Activated T-cell treated with anti-CD3 and anti-CD28 coated beads, Interleukin-2, amount 50 U/mL, for 24 hours (primary cell): ENCODE results near the gene TMOD3.

Experiments
- DNase-seq: peaks from one replicate; pipeline ENCODE4 v3.0.0-alpha.2; 2020
- H3K27ac Mint-ChIP-seq: 2 replicates; pipeline ENCODE4 v1.8.0; 2020; ENCODE audit warnings: mild to moderate bottlenecking, mixed read lengths
- H3K27me3 Mint-ChIP-seq: 2 replicates; pipeline ENCODE4 v1.8.0; 2020; ENCODE audit warnings: mixed read lengths
- H3K36me3 Mint-ChIP-seq: 2 replicates; pipeline ENCODE4 v1.8.0; 2020; ENCODE audit warnings: low read depth, mixed read lengths
- H3K4me1 Mint-ChIP-seq: 2 replicates; pipeline ENCODE4 v1.8.0; 2020; ENCODE audit warnings: low read depth, mixed read lengths
- H3K4me3 Mint-ChIP-seq: 2 replicates; pipeline ENCODE4 v1.8.0; 2020; ENCODE audit warnings: mild to moderate bottlenecking, moderate library complexity, mixed read lengths
- H3K9me3 Mint-ChIP-seq: 2 replicates; pipeline ENCODE4 v1.8.0; 2020; ENCODE audit warnings: mixed read lengths

Gene TMOD3

GRCh38 chr15:51888593-51889195 lies 59.2 kb downstream of the TMOD3 start:
- Mint-ChIP-seq H3K4me1 (peaks cover 10% of the 10 kb centered on the region), H3K27ac (no peak overlapping the region), H3K36me3 (peaks cover 75% of the 10 kb centered on the region), H3K4me3 (no peak overlapping the region), H3K9me3 (no peaks in the 10 kb centered on the region), H3K27me3 (no peaks in the 10 kb centered on the region)
- DNase-seq = no peak

- Mint-ChIP-seq H3K9me3 (no peaks in the 10 kb centered on the region), H3K4me1 (peaks cover 6% of the 10 kb centered on the region), H3K27ac (no peak overlapping the region), H3K4me3 (no peak overlapping the region), H3K36me3 (peaks cover 75% of the 10 kb centered on the region), H3K27me3 (no peaks in the 10 kb centered on the region)
- no peak for DNase-seq
Measured at GRCh38 chr15:51889486-51889885, 60.0 kb downstream of the TMOD3 start.

- Mint-ChIP-seq H3K36me3 (peaks cover 94% of the 10 kb centered on the region), H3K4me1 (no peaks in the 10 kb centered on the region), H3K27me3 (no peaks in the 10 kb centered on the region), H3K9me3 (no peaks in the 10 kb centered on the region), H3K4me3 (no peak overlapping the region), H3K27ac (peak overlapping the region; percentile 36)
- DNase-seq = no peak
Measured at GRCh38 chr15:51904421-51904820, 75.0 kb downstream of the TMOD3 start.

- Mint-ChIP-seq H3K36me3 (peaks cover 92% of the 10 kb centered on the region), H3K4me3 (no peak overlapping the region)
Measured at GRCh38 chr15:51904931-51905330, 75.5 kb downstream of the TMOD3 start.

GRCh38 chr15:51907136-51907862 lies 77.8 kb downstream of the TMOD3 start:
- DNase-seq = no peak
- H3K4me3 Mint-ChIP-seq = no peak overlapping the region
- H3K27me3 Mint-ChIP-seq = no peaks in the 10 kb centered on the region
- no peaks in the 10 kb centered on the region for H3K4me1 Mint-ChIP-seq
- no peak overlapping the region for H3K27ac Mint-ChIP-seq
- H3K36me3 Mint-ChIP-seq = peaks cover 88% of the 10 kb centered on the region
- no peaks in the 10 kb centered on the region for H3K9me3 Mint-ChIP-seq

More at GRCh38 chr15:51904931-51905330, 75.5 kb downstream of the TMOD3 start:
- no peak for DNase-seq
- Mint-ChIP-seq H3K9me3 (no peaks in the 10 kb centered on the region), H3K4me1 (no peaks in the 10 kb centered on the region), H3K27ac (peak overlapping the region; percentile 36), H3K27me3 (no peaks in the 10 kb centered on the region)

- no peak for DNase-seq
- Mint-ChIP-seq H3K27ac (no peak overlapping the region), H3K9me3 (no peaks in the 10 kb centered on the region), H3K36me3 (peaks cover 86% of the 10 kb centered on the region), H3K4me1 (no peaks in the 10 kb centered on the region), H3K27me3 (no peaks in the 10 kb centered on the region), H3K4me3 (no peak overlapping the region)
Measured at GRCh38 chr15:51908316-51908715, 78.9 kb downstream of the TMOD3 start.

- H3K4me3 Mint-ChIP-seq = no peak overlapping the region
- no peak overlapping the region for H3K27ac Mint-ChIP-seq
- no peaks in the 10 kb centered on the region for H3K9me3 Mint-ChIP-seq
- no peak for DNase-seq
- H3K36me3 Mint-ChIP-seq = peaks cover 83% of the 10 kb centered on the region
- H3K4me1 Mint-ChIP-seq = no peaks in the 10 kb centered on the region
- H3K27me3 Mint-ChIP-seq = no peaks in the 10 kb centered on the region
Measured at GRCh38 chr15:51909584-51909983, 80.1 kb downstream of the TMOD3 start.

- Mint-ChIP-seq H3K4me1 (no peaks in the 10 kb centered on the region), H3K27ac (no peak overlapping the region), H3K9me3 (no peaks in the 10 kb centered on the region), H3K4me3 (no peak overlapping the region), H3K27me3 (no peaks in the 10 kb centered on the region), H3K36me3 (peaks cover 76% of the 10 kb centered on the region)
- no peak for DNase-seq
Measured at GRCh38 chr15:51912528-51912927, 83.1 kb downstream of the TMOD3 start.

GRCh38 chr15:51917493-51917892 lies 88.0 kb downstream of the TMOD3 start:
- Mint-ChIP-seq H3K27ac (no peak overlapping the region), H3K36me3 (peaks cover 72% of the 10 kb centered on the region), H3K27me3 (no peaks in the 10 kb centered on the region), H3K4me1 (no peaks in the 10 kb centered on the region), H3K9me3 (no peaks in the 10 kb centered on the region), H3K4me3 (no peak overlapping the region)
- DNase-seq = no peak

- H3K9me3 Mint-ChIP-seq = no peaks in the 10 kb centered on the region
Measured at GRCh38 chr15:51924156-51925068, 95.0 kb downstream of the TMOD3 start.

GRCh38 chr15:51926809-51927208 lies 97.4 kb downstream of the TMOD3 start:
- Mint-ChIP-seq H3K9me3 (no peaks in the 10 kb centered on the region), H3K4me1 (no peaks in the 10 kb centered on the region), H3K36me3 (peaks cover 84% of the 10 kb centered on the region), H3K27me3 (no peaks in the 10 kb centered on the region), H3K27ac (no peak overlapping the region), H3K4me3 (no peak overlapping the region)
- no peak for DNase-seq

More at GRCh38 chr15:51924156-51925068, 95.0 kb downstream of the TMOD3 start:
- no peaks in the 10 kb centered on the region for H3K27me3 Mint-ChIP-seq
- H3K4me3 Mint-ChIP-seq = no peak overlapping the region
- H3K36me3 Mint-ChIP-seq = peaks cover 80% of the 10 kb centered on the region
- no peaks in the 10 kb centered on the region for H3K4me1 Mint-ChIP-seq
- DNase-seq = no peak
- H3K27ac Mint-ChIP-seq = peak overlapping the region; percentile 31

- H3K27me3 Mint-ChIP-seq = no peaks in the 10 kb centered on the region
- no peak for DNase-seq
- H3K36me3 Mint-ChIP-seq = peaks cover 72% of the 10 kb centered on the region
- H3K9me3 Mint-ChIP-seq = no peaks in the 10 kb centered on the region
- H3K4me3 Mint-ChIP-seq = no peak overlapping the region
- no peak overlapping the region for H3K27ac Mint-ChIP-seq
- peaks cover 3% of the 10 kb centered on the region for H3K4me1 Mint-ChIP-seq
Measured at GRCh38 chr15:51931016-51931415, 101.6 kb downstream of the TMOD3 start.

- peaks cover 74% of the 10 kb centered on the region for H3K36me3 Mint-ChIP-seq
- H3K9me3 Mint-ChIP-seq = no peaks in the 10 kb centered on the region
- no peak overlapping the region for H3K27ac Mint-ChIP-seq
- H3K4me3 Mint-ChIP-seq = no peak overlapping the region
- H3K27me3 Mint-ChIP-seq = no peaks in the 10 kb centered on the region
- H3K4me1 Mint-ChIP-seq = peaks cover 3% of the 10 kb centered on the region
- DNase-seq = no peak
Measured at GRCh38 chr15:51931638-51932037, 102.2 kb downstream of the TMOD3 start.

- no peak for DNase-seq
- peaks cover 3% of the 10 kb centered on the region for H3K4me1 Mint-ChIP-seq
- no peak overlapping the region for H3K4me3 Mint-ChIP-seq
- no peak overlapping the region for H3K27ac Mint-ChIP-seq
- H3K27me3 Mint-ChIP-seq = no peaks in the 10 kb centered on the region
- peaks cover 72% of the 10 kb centered on the region for H3K36me3 Mint-ChIP-seq
- no peaks in the 10 kb centered on the region for H3K9me3 Mint-ChIP-seq
Measured at GRCh38 chr15:51932161-51932560, 102.7 kb downstream of the TMOD3 start.
